ENCODE results near the gene NEU2.
A peak's percentile ranks its signal among the peaks of the same experiment; 100 is the strongest.

The NEU2 gene

DNA sequence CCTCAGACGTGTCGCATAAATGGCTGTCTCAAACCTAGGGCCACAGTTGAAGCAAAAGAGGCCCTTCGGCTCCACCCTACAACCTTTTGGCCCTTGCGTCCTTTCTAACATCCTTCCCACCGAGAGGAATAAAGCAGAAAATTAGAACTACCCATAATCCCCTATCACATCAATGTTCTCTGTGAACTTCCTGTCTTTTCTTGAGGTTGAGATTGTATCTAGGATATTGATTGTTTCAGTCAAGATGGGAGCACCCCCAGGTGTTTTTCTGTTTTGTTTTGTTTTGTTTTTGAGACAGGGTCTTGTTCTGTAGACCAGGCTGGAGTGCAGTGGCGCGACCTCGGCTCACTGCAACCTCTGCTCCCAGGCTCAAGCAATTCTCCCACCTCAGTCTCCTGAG lies 51.3 kb downstream of the NEU2 start:
- H3K4me3 ChIP-seq (replicated peaks; ENCODE audit: low read depth, low read length): no peak overlapping the region
- DNase-seq (ENCODE audit: extremely low read depth, insufficient read length): no peak
- no peaks in the 10 kb centered on the region for H3K27me3 ChIP-seq (replicated peaks; ENCODE audit: control insufficient read depth, insufficient read depth, low read length)
- no peak for TF ChIP-seq CTCF (IDR thresholded peaks at IDR 0.05; ENCODE audit: insufficient read depth, low read length, poor library complexity, severe bottlenecking)
- H3K36me3 ChIP-seq (ENCODE audit: control insufficient read depth, insufficient read depth, low read length): peaks cover 25% of the 10 kb centered on the region

DNA sequence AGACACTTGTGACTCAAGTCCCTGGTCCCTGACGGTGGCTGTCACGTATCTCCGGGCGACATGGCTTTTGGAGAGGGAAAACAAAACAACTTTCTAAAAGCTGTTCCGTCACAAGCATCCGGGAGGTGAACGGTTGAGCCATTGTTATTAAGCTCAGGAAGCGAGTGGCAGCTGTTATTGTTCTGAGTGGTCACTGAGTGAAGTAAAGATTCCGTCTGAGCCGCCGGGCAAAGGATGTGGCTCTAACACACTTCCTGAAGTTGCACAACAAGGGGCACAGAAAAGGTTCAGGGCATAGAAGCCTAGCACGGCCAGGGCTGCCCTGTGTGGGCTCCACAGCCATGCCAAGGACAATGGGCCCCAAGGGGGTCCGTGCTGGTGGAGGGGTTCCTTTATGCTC lies 52.0 kb downstream of the NEU2 start:
- peak; percentile 65 for DNase-seq (ENCODE audit: extremely low read depth, insufficient read length)
- Histone ChIP-seq H3K27me3 (replicated peaks; ENCODE audit: control insufficient read depth, insufficient read depth, low read length) (no peaks in the 10 kb centered on the region), H3K4me3 (replicated peaks; ENCODE audit: low read depth, low read length) (no peak overlapping the region), H3K36me3 (ENCODE audit: control insufficient read depth, insufficient read depth, low read length) (peaks cover 25% of the 10 kb centered on the region)
- TF ChIP-seq CTCF (IDR thresholded peaks at IDR 0.05; ENCODE audit: insufficient read depth, low read length, poor library complexity, severe bottlenecking): no peak

Measured in GM06990 (cell line).